ENCODE data around the gene LCORL. TPM values are rescaled to one million over a fixed set of nuclear protein-coding genes. Genes with fewer than 3 reads are reported as not detected.

Gene LCORL
- total and polyA plus RNA-seq, 2 donors (not counting 3 experiments of a cell fraction or from before 2014, with no cell fraction given): 2.8 to 23.9 TPM

GRCh38 chr4:17797808-17798207 lies 223.7 kb downstream of the LCORL start:
- dilution Hi-C loops (cut with MboI; ENCODE audit: extremely low pct_ligation_motif_present, low sequenced_read_pairs): no loop called here
- FAIRE-seq (no peak), DNase-seq (ENCODE audit: low read depth, low spot score) (no peak)
- no peaks in the 10 kb centered on the region for H3K9me3 ChIP-seq (replicated peaks; ENCODE audit: control insufficient read depth, insufficient read depth, low read length)
- POLR2A ChIA-PET: no interaction called here
- TF ChIP-seq MYC (IDR thresholded peaks at IDR 0.05; ENCODE audit: low read depth, low read length) (no peak), CTCF (IDR thresholded peaks at IDR 0.05; ENCODE audit: extremely low read depth in 1 of 2, insufficient read depth in 1 of 2, low read depth in 1 of 2, low read length in 2 of 2) (no peak), FOS (IDR thresholded peaks at IDR 0.05; ENCODE audit: borderline replicate concordance, insufficient read depth, low read length) (no peak), MAX (IDR thresholded peaks at IDR 0.05; ENCODE audit: insufficient read depth, insufficient read length) (no peak), POLR2AphosphoS5 (IDR thresholded peaks at IDR 0.05; ENCODE audit: insufficient read depth, low read depth, low read length) (no peak), EZH2 (IDR thresholded peaks at IDR 0.05; ENCODE audit: borderline replicate concordance, low read depth, low read length, severe bottlenecking) (no peak), POLR2A (IDR thresholded peaks at IDR 0.05; ENCODE audit: low read depth, low read length) (no peak), JUN (IDR thresholded peaks at IDR 0.05; ENCODE audit: borderline replicate concordance, insufficient read depth, insufficient read length, low read depth) (no peak), GATA2 (IDR thresholded peaks at IDR 0.05; ENCODE audit: insufficient read depth, insufficient read length, low read depth, low read length) (no peak)
- H3K4me1 ChIP-seq (ENCODE audit: control insufficient read depth, extremely low read depth, insufficient read depth, low read length): no peaks in the 10 kb centered on the region
- H4K20me1 ChIP-seq (replicated peaks; ENCODE audit: control insufficient read depth, extremely low read depth, insufficient read depth, low read length): no peaks in the 10 kb centered on the region
- peaks cover 0 to 2% of the 10 kb centered on the region in 2 experiments for H3K36me3 ChIP-seq (ENCODE audit: control insufficient read depth in 2 of 2, extremely low read depth in 1 of 2, insufficient read depth in 2 of 2, low read length in 2 of 2)
- intact Hi-C loops (cut with micrococcal nuclease): no loop called here
- no peaks in the 10 kb centered on the region for H3K79me2 ChIP-seq (ENCODE audit: control insufficient read depth, insufficient read depth, low read length)
- H3K9me1 ChIP-seq (replicated peaks; ENCODE audit: control insufficient read depth, extremely low read depth, insufficient read depth, low read length): no peaks in the 10 kb centered on the region
- H3K4me3 ChIP-seq (replicated peaks in 1 of 3; ENCODE audit: insufficient read depth in 1 of 3, low read depth in 1 of 3, low read length in 3 of 3): no peak overlapping the region
- no peak overlapping the region for H3K27ac ChIP-seq (ENCODE audit: insufficient read depth, low read depth, low read length)
- CTCF ChIA-PET: interaction anchor here (0.8 to 1.2 kb wide), 2 partner anchors 10 to 11 kb away, joined by 3 to 4 read pairs; no protein-coding TSS in a partner anchor
- H2AFZ ChIP-seq (ENCODE audit: low read depth, low read length): no peak overlapping the region
- H3K27me3 ChIP-seq (ENCODE audit: control insufficient read depth in 2 of 2, insufficient read depth in 2 of 2, low read length in 2 of 2): no peaks in the 10 kb centered on the region
- H3K9ac ChIP-seq (replicated peaks; ENCODE audit: extremely low read depth, insufficient read depth, low read length): no peak overlapping the region
- BruUV-seq (replicated peaks): no TSS peak
- H3K4me2 ChIP-seq (ENCODE audit: insufficient read depth, low read length): no peak overlapping the region

All from endothelial cell of umbilical vein (primary cell).